Calu3 (cell line): Measurements from ENCODE around the gene KCNG2. TPM values are rescaled to one million over a fixed set of nuclear protein-coding genes. Genes with fewer than 3 reads are reported as not detected.

ENCODE experiments used
- BruUV-seq: library from RNA; stranded (reverse); fragments of 400-500 nt; replicated peaks from 2 replicates; lab custom pipeline; 2021; lab: Mats Ljungman, UMichigan
- CTCF ChIA-PET: fragments of 300-600 bp; sonication (Branson Sonifier 250); formaldehyde crosslinking; loops from one replicate; lab custom pipeline; 2022; ENCODE audit warnings: antibody characterized with exemption; lab: Charles Lee
- DNase-seq: peaks from one replicate; pipeline ENCODE4 v3.0.0; 2022
- H3K27ac Mint-ChIP-seq: one replicate; pipeline ENCODE4 v1.8.0; 2022; ENCODE audit warnings: mixed read lengths; ENCODE audit not compliant: unreplicated experiment
- H3K27me3 Mint-ChIP-seq: one replicate; pipeline ENCODE4 v1.8.0; 2022; ENCODE audit warnings: mixed read lengths; ENCODE audit not compliant: unreplicated experiment
- H3K36me3 Mint-ChIP-seq: one replicate; pipeline ENCODE4 v1.8.0; 2022; ENCODE audit warnings: mild to moderate bottlenecking, moderate library complexity, mixed read lengths; ENCODE audit not compliant: insufficient read depth, unreplicated experiment
- H3K4me1 Mint-ChIP-seq: one replicate; pipeline ENCODE4 v1.8.0; 2022; ENCODE audit warnings: mild to moderate bottlenecking, low read depth, mixed read lengths; ENCODE audit not compliant: unreplicated experiment
- H3K4me3 Mint-ChIP-seq: one replicate; pipeline ENCODE4 v1.8.0; 2022; ENCODE audit warnings: mild to moderate bottlenecking, low read depth, moderate library complexity, mixed read lengths; ENCODE audit not compliant: unreplicated experiment
- H3K9me3 Mint-ChIP-seq: one replicate; pipeline ENCODE4 v1.8.0; 2022; ENCODE audit warnings: low read depth, mixed read lengths; ENCODE audit not compliant: unreplicated experiment
- intact Hi-C: fragments of 100-400 bp; cut with micrococcal nuclease; formaldehyde crosslinking; loops from one replicate; pipeline ENCODE4 v1.10.0; 2022; ENCODE audit not compliant: unreplicated experiment
- total RNA-seq: library from RNA; stranded (reverse); gene quantifications from 2 replicates; pipeline ENCODE4 v1.2.3, GENCODE V29; 2022
- TF ChIP-seq, protein P1 (sequence below): fragments of 200-600 bp; IDR thresholded peaks from one replicate; pipeline ENCODE4 v1.8.0; 2022; ENCODE audit warnings: antibody characterized with exemption; ENCODE audit not compliant: unreplicated experiment

KCNG2 gene
- total RNA-seq, 1 experiment from 2014 or later = not detected

DNA sequence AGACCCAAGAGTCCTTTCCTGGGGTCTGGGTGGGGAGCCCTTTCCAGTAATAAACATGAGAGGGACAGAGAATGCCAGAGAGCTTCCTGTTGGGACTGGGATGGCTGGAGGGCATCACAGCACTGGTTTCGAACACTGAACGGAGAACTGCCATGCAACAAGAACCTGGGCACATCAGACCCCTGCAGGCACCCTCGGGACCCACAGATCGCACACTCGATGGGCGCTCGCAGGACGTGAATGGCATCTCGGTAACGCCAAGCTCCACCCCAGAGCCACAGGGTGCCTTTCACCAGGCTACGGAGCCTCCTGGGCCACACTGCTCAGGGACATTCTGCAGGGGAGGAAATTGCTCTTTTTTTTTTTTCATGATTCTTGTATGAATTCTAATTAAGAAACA lies 128.6 kb downstream of the KCNG2 start:
- BruUV-seq = no TSS peak
- Mint-ChIP-seq H3K27me3 (no peaks in the 10 kb centered on the region), H3K9me3 (peaks cover 11% of the 10 kb centered on the region), H3K36me3 (peaks cover 12% of the 10 kb centered on the region), H3K27ac (no peak overlapping the region), H3K4me3 (no peak overlapping the region), H3K4me1 (no peaks in the 10 kb centered on the region)
- TF ChIP-seq, protein P1, sequence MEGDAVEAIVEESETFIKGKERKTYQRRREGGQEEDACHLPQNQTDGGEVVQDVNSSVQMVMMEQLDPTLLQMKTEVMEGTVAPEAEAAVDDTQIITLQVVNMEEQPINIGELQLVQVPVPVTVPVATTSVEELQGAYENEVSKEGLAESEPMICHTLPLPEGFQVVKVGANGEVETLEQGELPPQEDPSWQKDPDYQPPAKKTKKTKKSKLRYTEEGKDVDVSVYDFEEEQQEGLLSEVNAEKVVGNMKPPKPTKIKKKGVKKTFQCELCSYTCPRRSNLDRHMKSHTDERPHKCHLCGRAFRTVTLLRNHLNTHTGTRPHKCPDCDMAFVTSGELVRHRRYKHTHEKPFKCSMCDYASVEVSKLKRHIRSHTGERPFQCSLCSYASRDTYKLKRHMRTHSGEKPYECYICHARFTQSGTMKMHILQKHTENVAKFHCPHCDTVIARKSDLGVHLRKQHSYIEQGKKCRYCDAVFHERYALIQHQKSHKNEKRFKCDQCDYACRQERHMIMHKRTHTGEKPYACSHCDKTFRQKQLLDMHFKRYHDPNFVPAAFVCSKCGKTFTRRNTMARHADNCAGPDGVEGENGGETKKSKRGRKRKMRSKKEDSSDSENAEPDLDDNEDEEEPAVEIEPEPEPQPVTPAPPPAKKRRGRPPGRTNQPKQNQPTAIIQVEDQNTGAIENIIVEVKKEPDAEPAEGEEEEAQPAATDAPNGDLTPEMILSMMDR = no peak
- intact Hi-C loops = no loop called here
- CTCF ChIA-PET = no interaction called here
- no peak for DNase-seq

DNA sequence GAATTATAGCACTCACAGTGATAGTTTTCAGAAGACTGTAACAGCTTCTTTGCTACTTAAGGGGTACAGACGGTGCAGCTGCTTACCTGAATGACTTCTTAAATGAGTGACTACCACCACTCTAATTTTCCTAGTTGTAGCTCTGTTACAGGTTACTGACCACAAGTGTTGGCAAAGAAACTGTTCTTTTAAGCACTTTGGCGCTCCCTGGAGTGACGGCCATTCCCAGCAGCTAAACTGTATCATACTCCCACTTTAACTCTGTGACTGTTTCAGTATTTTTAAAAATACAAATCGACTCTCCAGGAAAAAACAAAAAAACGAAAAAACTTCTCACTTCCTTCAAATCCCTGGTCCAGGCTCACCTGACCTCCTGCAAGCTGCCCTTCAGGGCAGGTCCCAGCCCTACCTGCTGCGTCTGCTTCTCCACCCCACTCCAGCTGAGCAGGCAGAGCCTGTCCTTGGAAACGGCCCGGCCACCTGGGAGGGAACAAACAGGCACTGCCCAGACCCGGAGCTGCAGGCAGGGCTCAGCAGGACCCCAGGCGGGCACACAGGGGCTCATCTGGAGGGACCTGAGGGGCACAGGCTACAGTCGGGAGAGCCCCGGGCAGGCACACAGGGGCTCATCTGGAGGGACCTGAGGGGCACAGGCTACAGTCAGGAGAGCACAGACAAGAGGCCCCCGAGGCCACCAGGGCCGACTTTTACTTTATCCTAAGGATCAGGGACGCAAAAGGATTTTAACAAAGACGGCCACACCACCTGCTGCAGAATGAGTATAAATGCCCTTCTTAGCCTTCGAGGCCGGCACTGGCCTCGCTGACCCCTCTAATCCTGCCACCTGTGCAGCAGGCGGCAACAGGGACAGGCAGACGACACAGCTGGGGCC lies 129.2 kb downstream of the KCNG2 start:
- TF ChIP-seq, protein P1 = no peak
- Mint-ChIP-seq H3K27me3 (no peaks in the 10 kb centered on the region), H3K36me3 (peaks cover 12% of the 10 kb centered on the region), H3K4me1 (no peaks in the 10 kb centered on the region), H3K27ac (no peak overlapping the region), H3K4me3 (no peak overlapping the region), H3K9me3 (peaks cover 13% of the 10 kb centered on the region)
- intact Hi-C loops = no loop called here
- CTCF ChIA-PET = no interaction called here
- DNase-seq = no peak
- BruUV-seq = no TSS peak

DNA sequence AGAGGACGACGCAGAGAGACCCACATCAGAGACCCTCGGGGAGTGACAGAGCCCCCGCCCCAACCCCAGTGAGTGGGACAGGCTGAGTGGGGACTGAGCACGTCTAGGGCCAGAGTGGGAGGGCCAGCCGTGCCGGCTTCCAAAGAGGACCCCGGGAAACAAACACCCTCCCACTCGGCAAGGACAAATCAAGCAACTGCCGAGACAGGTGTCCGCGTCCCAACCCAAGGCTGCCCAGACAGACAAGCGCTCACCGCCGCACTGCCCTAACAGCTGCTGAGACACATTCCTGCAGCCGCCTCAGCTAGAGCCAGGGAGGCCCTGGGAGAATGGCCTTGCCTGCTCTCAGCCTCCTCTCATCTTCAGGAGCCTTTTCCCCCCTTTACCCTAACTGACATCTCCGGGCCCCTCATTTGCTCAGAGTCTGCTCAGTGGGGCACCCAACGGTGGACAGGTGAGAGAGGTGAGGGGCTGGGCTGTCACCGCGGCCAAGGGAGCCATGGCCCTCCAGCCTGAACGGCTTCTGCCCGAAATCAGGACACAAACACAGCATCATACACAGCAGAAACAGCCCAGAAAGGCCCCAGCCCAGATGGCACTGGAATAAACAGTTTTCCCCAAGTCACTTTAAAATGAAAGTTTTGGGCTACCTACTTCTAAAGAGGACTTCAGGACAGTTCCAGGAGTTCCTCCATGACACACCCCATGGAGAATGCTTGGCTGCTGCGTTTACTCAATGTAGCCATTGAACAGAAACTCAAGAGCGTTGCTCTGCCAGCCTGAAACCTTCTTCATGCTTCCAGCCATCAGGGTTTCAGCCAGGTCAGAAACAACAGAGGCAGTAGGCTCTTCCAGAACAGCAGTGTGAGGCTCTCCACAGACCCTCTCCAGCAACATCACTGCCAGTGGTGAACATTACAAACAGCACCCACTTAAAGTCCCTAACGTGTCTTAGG lies 130.1 kb downstream of the KCNG2 start:
- no peak overlapping the region for H3K27ac Mint-ChIP-seq
- peaks cover 17% of the 10 kb centered on the region for H3K9me3 Mint-ChIP-seq
- intact Hi-C loops = no loop called here
- DNase-seq = no peak
- CTCF ChIA-PET = no interaction called here
- no peaks in the 10 kb centered on the region for H3K27me3 Mint-ChIP-seq
- H3K36me3 Mint-ChIP-seq = peaks cover 12% of the 10 kb centered on the region
- no peak overlapping the region for H3K4me3 Mint-ChIP-seq
- TF ChIP-seq, protein P1 = no peak
- no peaks in the 10 kb centered on the region for H3K4me1 Mint-ChIP-seq
- BruUV-seq = no TSS peak

DNA sequence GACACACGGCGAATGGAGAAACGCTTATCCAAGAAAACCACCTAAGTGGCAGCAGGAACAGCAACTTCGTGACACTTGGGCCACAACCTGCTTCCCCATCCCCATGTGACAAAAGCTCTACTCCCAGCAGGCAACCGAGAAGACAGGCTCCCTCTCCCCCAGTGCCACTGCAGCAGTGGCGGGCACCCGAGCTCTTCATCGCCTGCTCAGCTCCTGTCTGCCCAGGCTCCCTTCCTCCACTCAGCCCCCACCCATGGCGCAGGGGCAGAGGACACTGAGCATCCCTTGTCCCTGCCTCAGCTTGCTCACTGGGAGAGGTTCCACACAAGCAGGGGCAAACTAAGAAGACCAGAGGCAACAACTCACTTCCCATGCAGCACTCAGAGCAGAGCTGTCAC lies 130.8 kb downstream of the KCNG2 start:
- TF ChIP-seq, protein P1 = no peak
- Mint-ChIP-seq H3K27ac (no peak overlapping the region), H3K9me3 (peaks cover 17% of the 10 kb centered on the region), H3K36me3 (peaks cover 12% of the 10 kb centered on the region), H3K27me3 (no peaks in the 10 kb centered on the region), H3K4me1 (no peaks in the 10 kb centered on the region), H3K4me3 (no peak overlapping the region)
- intact Hi-C loops = no loop called here
- no peak for DNase-seq
- CTCF ChIA-PET = no interaction called here
- no TSS peak for BruUV-seq
